Measurements from ENCODE around the gene TLE6.
"Not testable (repeated sequence)": the region's sequence is repeated elsewhere in the genome, so short reads cannot be mapped to it uniquely, and the experiment has no call there.

Gene TLE6

GRCh38 chr19:3035542-3036118, 58.3 kb downstream of the TLE6 start:
- peaks cover 5% of the 10 kb centered on the region for H3K27me3 ChIP-seq (ENCODE audit: insufficient read depth, low read length, poor library complexity)
- no peaks in the 10 kb centered on the region for H3K9me3 ChIP-seq (ENCODE audit: insufficient read depth, low read length, severe bottlenecking)
- TF ChIP-seq EZH2 (IDR thresholded peaks at IDR 0.05; ENCODE audit: borderline replicate concordance, low read depth, low read length, severe bottlenecking) (no peak), CTCF (IDR thresholded peaks at IDR 0.05; ENCODE audit: borderline replicate concordance, extremely low read depth, low read length, poor library complexity, severe bottlenecking) (no peak)
- H3K79me2 ChIP-seq (ENCODE audit: insufficient read depth, low read length) = no peaks in the 10 kb centered on the region
- peak; percentile 88 for ATAC-seq (ENCODE audit: insufficient read depth, low read depth)
- peak overlapping the region; percentile 84 for H3K9ac ChIP-seq (ENCODE audit: low read depth, low read length)
- peak; percentile 99 for DNase-seq
- peaks cover 27% of the 10 kb centered on the region for H3K4me1 ChIP-seq (ENCODE audit: insufficient read depth, low read length)
- peak overlapping the region; percentile 76 for H2AFZ ChIP-seq (ENCODE audit: low read depth, low read length)
- H3K27ac ChIP-seq (ENCODE audit: low read length) = peak overlapping the region; percentile 86
- H4K20me1 ChIP-seq (ENCODE audit: insufficient read depth, low read length) = no peaks in the 10 kb centered on the region
- peak overlapping the region; percentile 80 for H3K4me2 ChIP-seq (ENCODE audit: insufficient read depth, low read length)
- H3K4me3 ChIP-seq (ENCODE audit: low read depth in 1 of 2, low read length in 2 of 2) = peak overlapping the region; percentile 38 to 69
- H3K36me3 ChIP-seq (ENCODE audit: insufficient read depth, low read length) = no peaks in the 10 kb centered on the region

GRCh38 chr19:3036119-3036976, 59.0 kb downstream of the TLE6 start:
- Histone ChIP-seq H3K4me1 (ENCODE audit: insufficient read depth, low read length) (peaks cover 30% of the 10 kb centered on the region), H3K9me3 (ENCODE audit: insufficient read depth, low read length, severe bottlenecking) (no peaks in the 10 kb centered on the region), H3K9ac (ENCODE audit: low read depth, low read length) (peak overlapping the region; percentile 84), H3K79me2 (ENCODE audit: insufficient read depth, low read length) (no peaks in the 10 kb centered on the region), H3K27me3 (ENCODE audit: insufficient read depth, low read length, poor library complexity) (peaks cover 4% of the 10 kb centered on the region), H3K36me3 (ENCODE audit: insufficient read depth, low read length) (no peaks in the 10 kb centered on the region), H2AFZ (ENCODE audit: low read depth, low read length) (peak overlapping the region; percentile 76), H4K20me1 (ENCODE audit: insufficient read depth, low read length) (no peaks in the 10 kb centered on the region), H3K4me2 (ENCODE audit: insufficient read depth, low read length) (peak overlapping the region; percentile 80), H3K27ac (ENCODE audit: low read length) (peak overlapping the region; percentile 85), H3K4me3 (ENCODE audit: low read depth in 1 of 2, low read length in 2 of 2) (peak overlapping the region; percentile 38 to 69)
- peak; percentile 62 for ATAC-seq (ENCODE audit: insufficient read depth, low read depth)
- DNase-seq = peak; percentile 88
- TF ChIP-seq CTCF (IDR thresholded peaks at IDR 0.05; ENCODE audit: borderline replicate concordance, extremely low read depth, low read length, poor library complexity, severe bottlenecking) (peak; percentile 17), EZH2 (IDR thresholded peaks at IDR 0.05; ENCODE audit: borderline replicate concordance, low read depth, low read length, severe bottlenecking) (no peak)

GRCh38 chr19:3036977-3037544, 59.7 kb downstream of the TLE6 start:
- peak overlapping the region; percentile 85; the same call in 1 of the 2 replicates for H3K27ac ChIP-seq (ENCODE audit: low read length)
- H3K27me3 ChIP-seq (ENCODE audit: insufficient read depth, low read length, poor library complexity); H2AFZ ChIP-seq (ENCODE audit: low read depth, low read length): not testable (repeated sequence)

GRCh38 chr19:3038214-3038613, 60.9 kb downstream of the TLE6 start:
- H4K20me1 ChIP-seq (ENCODE audit: insufficient read depth, low read length) = no peaks in the 10 kb centered on the region
- no peaks in the 10 kb centered on the region for H3K79me2 ChIP-seq (ENCODE audit: insufficient read depth, low read length)
- no peaks in the 10 kb centered on the region for H3K27me3 ChIP-seq (ENCODE audit: insufficient read depth, low read length, poor library complexity)
- no peaks in the 10 kb centered on the region for H3K9me3 ChIP-seq (ENCODE audit: insufficient read depth, low read length, severe bottlenecking)
- no peak overlapping the region for H3K4me2 ChIP-seq (ENCODE audit: insufficient read depth, low read length)
- no peak for ATAC-seq (ENCODE audit: insufficient read depth, low read depth)
- no peaks in the 10 kb centered on the region for H3K36me3 ChIP-seq (ENCODE audit: insufficient read depth, low read length)
- H2AFZ ChIP-seq (ENCODE audit: low read depth, low read length) = no peak overlapping the region
- TF ChIP-seq CTCF (IDR thresholded peaks at IDR 0.05; ENCODE audit: borderline replicate concordance, extremely low read depth, low read length, poor library complexity, severe bottlenecking) = no peak
- no peak for TF ChIP-seq EZH2 (IDR thresholded peaks at IDR 0.05; ENCODE audit: borderline replicate concordance, low read depth, low read length, severe bottlenecking)
- no peak overlapping the region for H3K9ac ChIP-seq (ENCODE audit: low read depth, low read length)
- DNase-seq = no peak
- no peak overlapping the region for H3K27ac ChIP-seq (ENCODE audit: low read length)
- no peak overlapping the region for H3K4me3 ChIP-seq (ENCODE audit: low read depth in 1 of 2, low read length in 2 of 2)
- peaks cover 46% of the 10 kb centered on the region for H3K4me1 ChIP-seq (ENCODE audit: insufficient read depth, low read length)

More at GRCh38 chr19:3036977-3037544, 59.7 kb downstream of the TLE6 start:
- not testable (repeated sequence) for ATAC-seq (ENCODE audit: insufficient read depth, low read depth); H4K20me1 ChIP-seq (ENCODE audit: insufficient read depth, low read length); H3K79me2 ChIP-seq (ENCODE audit: insufficient read depth, low read length); H3K36me3 ChIP-seq (ENCODE audit: insufficient read depth, low read length); H3K9me3 ChIP-seq (ENCODE audit: insufficient read depth, low read length, severe bottlenecking); DNase-seq
- Histone ChIP-seq H3K4me2 (ENCODE audit: insufficient read depth, low read length) (peak overlapping the region; percentile 80), H3K9ac (ENCODE audit: low read depth, low read length) (peak overlapping the region; percentile 84; the same call in 1 of the 2 replicates), H3K4me3 (ENCODE audit: low read depth in 1 of 2, low read length in 2 of 2) (peak overlapping the region in 1 of 2 experiments; percentile 69; a peak in 1 of 4 replicates), H3K4me1 (ENCODE audit: insufficient read depth, low read length) (peaks cover 36% of the 10 kb centered on the region)
